ENCODE results near the gene SPTBN1.

DNA sequence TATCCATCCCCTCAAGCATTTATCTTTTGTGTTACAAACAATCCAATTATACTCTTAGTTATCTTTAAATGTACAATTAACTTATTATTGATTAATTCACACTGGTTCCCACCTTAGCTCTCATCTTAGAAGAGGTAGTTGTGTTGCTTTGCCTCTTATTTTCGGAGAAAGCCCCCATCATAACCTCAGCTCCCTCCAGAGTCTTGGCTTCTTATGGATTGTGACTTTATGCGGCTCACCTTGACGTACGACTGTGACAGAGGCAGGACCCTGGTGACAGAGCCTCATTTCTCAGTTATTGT is 132.9 kb downstream of the SPTBN1 start:
- no peak for TF ChIP-seq JUN (CRISPR knock-in tag; IDR thresholded peaks at IDR 0.05)
- TF ChIP-seq SRY (CRISPR knock-in tag; IDR thresholded peaks at IDR 0.05) = no peak
- no peak for TF ChIP-seq EZH2 (conservative IDR thresholded peaks at IDR 0.05; ENCODE audit: low read depth, low read length)
- no peak for TF ChIP-seq POLR2A (IDR thresholded peaks at IDR 0.05; ENCODE audit: insufficient read depth in 1 of 2, low read depth in 2 of 2, low read length in 2 of 2)
- TF ChIP-seq ZBTB7B (CRISPR knock-in tag; IDR thresholded peaks at IDR 0.05) = no peak; the same call in 1 of the 2 replicates
